ENCODE measurements around the gene HTRA3. TPM values are rescaled to one million over a fixed set of nuclear protein-coding genes. Genes with fewer than 3 reads are reported as not detected.

The HTRA3 gene
- total RNA-seq, 2 experiments from 2014 or later, result not detected

DNA sequence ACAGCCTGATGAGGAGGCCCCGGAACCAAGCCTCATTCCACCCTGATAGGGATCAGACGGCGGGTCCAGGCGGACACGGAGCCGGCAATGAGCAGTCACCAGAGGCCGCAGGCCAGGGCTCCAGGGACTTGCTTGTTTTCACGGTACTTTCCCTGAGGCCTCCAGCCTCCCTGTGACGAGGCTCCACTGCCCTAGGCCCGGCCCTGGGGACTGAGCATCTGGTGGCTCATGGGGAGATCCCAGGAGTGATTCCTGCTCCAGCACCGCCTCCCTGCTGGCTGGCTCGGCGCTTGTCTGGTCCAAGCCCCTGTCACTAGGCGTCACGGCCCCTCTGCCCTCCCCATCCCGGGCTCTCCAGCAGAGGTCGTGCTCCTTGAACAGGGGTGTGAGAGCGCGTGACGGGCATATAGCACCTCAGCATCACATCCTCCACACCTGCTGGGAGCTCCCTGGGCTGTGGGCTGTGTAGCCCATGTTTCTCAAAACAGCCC lies 14.1 kb downstream of the HTRA3 start:
- Histone ChIP-seq H3K9me3 (ENCODE audit: control insufficient read depth in 1 of 2, insufficient read depth in 1 of 2, low read length in 2 of 2) (no peaks in the 10 kb centered on the region), H3K27me3 (ENCODE audit: control insufficient read depth in 1 of 2, insufficient read depth in 2 of 2, low read length in 2 of 2) (no peaks in the 10 kb centered on the region), H3K4me1 (ENCODE audit: insufficient read depth, low read length) (no peaks in the 10 kb centered on the region), H3K4me3 (ENCODE audit: low read length) (no peak overlapping the region), H3K27ac (ENCODE audit: low read depth in 1 of 2, low read length in 2 of 2) (no peak overlapping the region), H3K36me3 (ENCODE audit: insufficient read depth, low read length) (no peaks in the 10 kb centered on the region)
- ChIA-PET CTCF (no interaction called here), POLR2A (no interaction called here)
- H3K27ac Mint-ChIP-seq, result no peak overlapping the region
- H3K36me3 Mint-ChIP-seq (ENCODE audit: low read depth), result no peaks in the 10 kb centered on the region
- H3K4me3 Mint-ChIP-seq, result no peak overlapping the region
- TF ChIP-seq, protein P1, sequence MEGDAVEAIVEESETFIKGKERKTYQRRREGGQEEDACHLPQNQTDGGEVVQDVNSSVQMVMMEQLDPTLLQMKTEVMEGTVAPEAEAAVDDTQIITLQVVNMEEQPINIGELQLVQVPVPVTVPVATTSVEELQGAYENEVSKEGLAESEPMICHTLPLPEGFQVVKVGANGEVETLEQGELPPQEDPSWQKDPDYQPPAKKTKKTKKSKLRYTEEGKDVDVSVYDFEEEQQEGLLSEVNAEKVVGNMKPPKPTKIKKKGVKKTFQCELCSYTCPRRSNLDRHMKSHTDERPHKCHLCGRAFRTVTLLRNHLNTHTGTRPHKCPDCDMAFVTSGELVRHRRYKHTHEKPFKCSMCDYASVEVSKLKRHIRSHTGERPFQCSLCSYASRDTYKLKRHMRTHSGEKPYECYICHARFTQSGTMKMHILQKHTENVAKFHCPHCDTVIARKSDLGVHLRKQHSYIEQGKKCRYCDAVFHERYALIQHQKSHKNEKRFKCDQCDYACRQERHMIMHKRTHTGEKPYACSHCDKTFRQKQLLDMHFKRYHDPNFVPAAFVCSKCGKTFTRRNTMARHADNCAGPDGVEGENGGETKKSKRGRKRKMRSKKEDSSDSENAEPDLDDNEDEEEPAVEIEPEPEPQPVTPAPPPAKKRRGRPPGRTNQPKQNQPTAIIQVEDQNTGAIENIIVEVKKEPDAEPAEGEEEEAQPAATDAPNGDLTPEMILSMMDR (IDR thresholded peaks at IDR 0.05), result no peak
- DNase-seq, result no peak
- no peak for ATAC-seq (ENCODE audit: poor library complexity)
- intact Hi-C loops (cut with DNase I, micrococcal nuclease), result no loop called here
- no peaks in the 10 kb centered on the region for H3K9me3 Mint-ChIP-seq
- no peaks in the 10 kb centered on the region for H3K27me3 Mint-ChIP-seq
- no peaks in the 10 kb centered on the region for H3K4me1 Mint-ChIP-seq (ENCODE audit: low read depth)

DNA sequence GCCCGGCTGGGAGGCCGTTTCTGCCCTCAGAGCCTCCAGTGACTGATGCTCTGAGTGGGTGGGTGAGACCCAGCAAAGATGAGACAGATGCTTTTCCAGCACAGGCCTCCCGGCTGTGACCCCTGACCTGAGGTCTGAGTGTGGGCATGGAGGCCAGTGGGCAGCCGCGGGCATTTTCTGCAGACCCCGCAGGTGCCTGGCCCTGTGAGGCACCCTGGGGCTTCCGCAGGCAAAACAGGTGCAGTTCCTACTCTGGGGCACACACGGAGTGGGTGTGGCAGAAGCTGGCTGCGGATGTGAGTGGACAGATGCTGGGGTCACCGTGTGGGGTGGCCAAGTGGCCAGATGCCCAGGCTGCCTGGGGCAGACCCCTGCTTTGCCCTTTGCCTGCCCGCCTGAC lies 14.8 kb downstream of the HTRA3 start:
- CTCF ChIA-PET, result no interaction called here
- no peaks in the 10 kb centered on the region for H3K4me1 Mint-ChIP-seq (ENCODE audit: low read depth)
- DNase-seq (no peak), ATAC-seq (ENCODE audit: poor library complexity) (no peak)
- no peaks in the 10 kb centered on the region for H3K9me3 Mint-ChIP-seq
- no peaks in the 10 kb centered on the region for H3K27me3 Mint-ChIP-seq
- H3K4me1 ChIP-seq (ENCODE audit: insufficient read depth, low read length), result no peaks in the 10 kb centered on the region
- no peak overlapping the region for H3K4me3 ChIP-seq (ENCODE audit: low read length)
- POLR2A ChIA-PET, result no interaction called here
- H3K36me3 Mint-ChIP-seq (ENCODE audit: low read depth), result no peaks in the 10 kb centered on the region
- H3K27me3 ChIP-seq (ENCODE audit: control insufficient read depth in 1 of 2, insufficient read depth in 2 of 2, low read length in 2 of 2), result no peaks in the 10 kb centered on the region
- H3K27ac Mint-ChIP-seq, result no peak overlapping the region
- H3K27ac ChIP-seq (ENCODE audit: low read depth in 1 of 2, low read length in 2 of 2), result no peak overlapping the region
- intact Hi-C loops (cut with DNase I, micrococcal nuclease), result no loop called here
- H3K9me3 ChIP-seq (ENCODE audit: control insufficient read depth in 1 of 2, insufficient read depth in 1 of 2, low read length in 2 of 2), result no peaks in the 10 kb centered on the region
- no peak overlapping the region for H3K4me3 Mint-ChIP-seq
- TF ChIP-seq, protein P1 (IDR thresholded peaks at IDR 0.05), result no peak
- H3K36me3 ChIP-seq (ENCODE audit: insufficient read depth, low read length), result no peaks in the 10 kb centered on the region

DNA sequence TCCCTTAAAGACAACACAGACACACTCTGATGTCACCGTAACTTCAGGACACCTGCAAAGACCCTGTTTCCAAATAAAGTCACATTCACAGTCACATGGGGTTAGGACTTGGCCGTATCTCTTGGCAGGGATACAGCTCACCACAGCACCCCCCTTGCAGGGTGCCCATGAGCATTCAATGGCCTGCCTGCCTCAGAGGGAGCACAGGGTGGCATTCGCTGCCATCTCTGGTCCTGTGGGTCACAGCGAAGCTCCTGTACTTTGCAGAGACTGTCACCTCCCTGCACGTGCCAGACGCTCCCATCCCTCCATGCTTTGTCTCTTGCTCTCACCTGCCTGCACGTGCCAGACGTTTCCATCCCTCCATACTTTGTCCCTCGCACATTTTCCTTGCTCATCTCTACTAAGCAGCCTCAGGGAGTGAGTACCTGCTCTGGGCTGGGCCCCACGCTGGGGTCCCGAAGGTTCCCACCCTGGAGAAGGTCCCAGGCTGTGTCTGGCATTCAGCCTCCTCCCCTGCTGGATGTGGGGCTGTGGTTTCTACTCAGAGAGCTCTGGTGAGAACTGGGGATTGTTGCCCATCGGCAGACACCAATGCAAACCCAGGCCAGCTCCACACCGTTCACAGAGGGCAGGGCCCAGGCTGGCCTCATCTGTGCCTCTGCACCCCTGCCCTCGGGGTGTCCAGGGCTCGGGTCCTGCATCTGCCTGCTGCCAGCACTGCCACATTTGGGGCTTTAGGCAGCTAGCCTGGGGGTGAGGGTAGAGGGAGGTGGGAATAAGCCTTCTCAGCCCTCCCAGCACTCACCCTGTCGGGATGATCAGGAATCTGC lies 15.8 kb downstream of the HTRA3 start:
- TF ChIP-seq, protein P1 (IDR thresholded peaks at IDR 0.05), result no peak
- no peaks in the 10 kb centered on the region for H3K27me3 ChIP-seq (ENCODE audit: control insufficient read depth in 1 of 2, insufficient read depth in 2 of 2, low read length in 2 of 2)
- ATAC-seq (ENCODE audit: poor library complexity) (no peak), DNase-seq (no peak)
- Mint-ChIP-seq H3K36me3 (ENCODE audit: low read depth) (no peaks in the 10 kb centered on the region), H3K27ac (no peak overlapping the region), H3K9me3 (no peaks in the 10 kb centered on the region), H3K4me3 (no peak overlapping the region), H3K4me1 (ENCODE audit: low read depth) (no peaks in the 10 kb centered on the region), H3K27me3 (no peaks in the 10 kb centered on the region)
- H3K27ac ChIP-seq (ENCODE audit: low read depth in 1 of 2, low read length in 2 of 2), result no peak overlapping the region
- CTCF ChIA-PET, result no interaction called here
- intact Hi-C loops (cut with DNase I, micrococcal nuclease), result no loop called here
- POLR2A ChIA-PET, result interaction anchor here (0.6 kb wide), 1 partner anchor 25 kb away, joined by 3 read pairs; no protein-coding TSS in a partner anchor
- H3K4me3 ChIP-seq (ENCODE audit: low read length), result no peak overlapping the region
- H3K9me3 ChIP-seq (ENCODE audit: control insufficient read depth in 1 of 2, insufficient read depth in 1 of 2, low read length in 2 of 2), result no peaks in the 10 kb centered on the region
- no peaks in the 10 kb centered on the region for H3K36me3 ChIP-seq (ENCODE audit: insufficient read depth, low read length)
- H3K4me1 ChIP-seq (ENCODE audit: insufficient read depth, low read length), result no peaks in the 10 kb centered on the region
